NCI-H2081 (cell line): ENCODE results near the gene ABR.

Source experiments
- DNase-seq, 2 experiments: peaks; one replicate each; lab custom pipeline; 2025; lab: John Stamatoyannopoulos, UW

Gene ABR

DNA sequence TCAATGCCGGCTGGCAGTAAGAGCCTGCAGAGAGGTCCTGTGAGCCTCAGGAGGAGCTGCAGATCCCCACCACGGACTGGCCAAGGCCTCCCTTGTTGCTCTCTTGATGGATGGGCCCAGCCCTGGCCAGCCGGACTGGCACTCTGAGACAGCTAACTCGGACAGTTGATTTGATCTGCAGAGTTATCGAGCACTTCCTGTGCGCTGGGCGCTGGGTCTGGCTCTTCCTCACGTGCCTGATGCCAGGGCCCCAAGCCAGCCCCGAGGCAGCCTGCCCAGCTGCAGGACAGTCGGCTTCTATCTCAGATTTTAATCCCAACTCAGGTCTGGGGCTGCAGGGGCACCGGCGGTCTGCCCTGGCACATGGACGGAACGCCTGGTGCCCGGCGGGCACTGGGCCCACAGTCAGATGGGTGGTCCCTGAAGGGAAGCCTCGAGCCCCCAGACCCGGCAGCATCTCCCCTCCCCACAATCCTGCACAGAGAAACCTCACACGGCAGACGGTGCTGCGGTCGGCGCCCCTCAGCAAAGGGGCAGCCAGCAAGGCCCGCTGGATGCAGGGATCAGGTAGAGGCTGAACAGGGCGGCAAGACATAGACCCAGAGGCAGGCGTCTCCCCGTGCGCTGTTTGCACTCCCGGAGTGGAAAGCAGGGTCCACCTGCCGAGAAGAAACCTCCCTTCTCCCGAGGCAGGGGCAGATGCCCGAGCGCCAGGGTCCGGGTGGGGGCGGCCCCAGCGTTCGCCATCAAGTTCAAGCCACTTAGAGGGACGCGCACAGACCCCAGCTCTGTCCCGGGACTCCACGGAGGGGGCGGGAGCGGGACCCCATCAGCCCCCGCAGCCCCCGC lies 148.9 kb downstream of the ABR start:
- no peak for DNase-seq

DNA sequence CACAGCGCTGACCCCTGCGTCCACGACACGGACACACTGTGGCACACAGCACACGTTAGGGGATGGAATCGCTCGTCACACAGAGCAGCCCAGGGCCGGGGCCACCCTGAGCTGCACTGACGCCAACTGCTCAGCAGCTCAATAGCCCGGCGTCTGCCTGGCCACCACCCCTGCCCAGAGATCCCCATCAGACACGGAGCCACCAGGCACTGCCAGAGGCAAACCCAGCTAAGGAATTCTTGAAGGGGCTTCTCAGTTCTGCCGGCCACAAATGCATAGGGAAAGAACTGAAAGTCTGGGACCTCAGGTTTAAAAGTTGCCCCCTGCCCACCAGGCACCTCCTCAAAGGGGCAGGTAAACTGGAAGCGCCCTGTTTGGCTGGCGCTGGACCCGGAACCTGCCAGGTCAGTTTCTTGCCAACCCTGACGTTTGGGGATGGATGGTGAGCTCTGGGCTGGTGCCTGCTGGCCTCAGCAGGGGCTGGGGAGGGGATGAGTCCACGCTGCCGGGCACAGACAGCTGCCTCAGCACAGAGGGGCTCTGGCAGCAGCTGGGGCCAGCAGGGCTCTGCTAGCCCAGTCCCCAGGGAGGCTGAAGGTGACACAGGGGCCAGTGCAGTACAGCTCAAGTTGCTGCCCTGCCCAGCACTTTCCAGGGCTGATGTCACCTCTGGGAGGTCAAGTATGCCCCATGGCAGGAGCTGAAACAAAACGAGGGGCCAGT lies 149.7 kb downstream of the ABR start:
- no peak for DNase-seq

GRCh38 chr17:1029196-1029921 lies 150.4 kb downstream of the ABR start:
- DNase-seq = no peak

DNA sequence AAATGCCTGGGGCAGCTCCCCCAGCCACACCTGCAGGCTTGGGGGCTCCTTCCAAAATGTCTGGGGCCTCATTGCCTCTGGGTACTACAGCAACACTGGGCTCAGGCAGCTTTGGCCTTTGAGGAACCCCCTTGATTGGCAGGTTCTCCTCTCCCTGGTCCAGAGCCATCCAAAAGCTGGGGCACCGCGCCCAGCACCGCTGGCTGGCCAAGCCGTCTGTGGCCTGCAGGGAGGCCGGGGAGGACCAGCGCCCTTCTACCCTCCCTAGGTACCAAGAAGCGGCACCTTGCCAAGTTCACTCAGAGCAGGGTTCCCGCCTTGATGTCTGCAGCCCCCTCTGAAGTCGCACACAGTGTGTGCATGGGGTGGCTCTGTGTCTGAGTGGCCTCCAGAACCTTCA lies 152.7 kb downstream of the ABR start:
- DNase-seq = no peak

DNA sequence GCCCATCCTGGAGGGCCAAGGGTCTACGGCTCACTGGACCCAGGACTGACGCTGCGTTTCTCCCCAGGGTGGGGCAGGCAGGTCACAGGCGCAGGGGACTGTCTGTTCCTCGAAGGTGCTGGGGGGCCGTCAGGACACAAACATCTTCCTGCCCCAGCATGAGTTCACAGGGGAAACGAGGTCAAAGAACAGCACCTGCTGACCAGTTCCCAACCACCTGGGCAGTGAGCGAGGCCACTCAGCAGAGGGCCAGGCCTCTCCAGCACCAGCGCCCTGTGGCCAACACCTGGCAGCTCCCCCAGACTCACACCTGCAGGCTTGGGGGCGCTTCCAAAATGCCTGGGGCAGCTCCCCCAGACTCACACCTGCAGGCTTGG lies 153.2 kb downstream of the ABR start:
- no peak for DNase-seq

- no peak for DNase-seq
Measured at GRCh38 chr17:1025733-1026598, 153.8 kb downstream of the ABR start.

DNA sequence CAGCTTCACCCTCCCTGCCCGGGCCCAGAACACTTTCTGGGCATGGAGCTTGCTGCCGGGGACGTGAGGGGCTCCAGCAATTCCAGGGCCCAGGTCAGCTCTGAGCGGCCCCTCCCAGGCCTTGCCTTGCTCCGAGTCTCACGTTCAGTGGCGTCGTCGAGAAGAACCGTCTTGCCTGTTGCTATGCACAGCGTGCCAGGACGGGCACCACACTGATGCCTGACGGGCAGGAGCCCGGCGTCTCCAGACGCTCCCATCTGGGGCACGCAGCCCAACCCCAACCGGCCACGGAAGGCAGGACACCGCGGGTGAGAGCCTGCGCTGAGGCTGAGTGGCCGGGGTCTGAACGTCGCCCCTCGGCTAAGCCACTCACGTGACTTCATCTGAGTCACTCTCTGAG lies 155.7 kb downstream of the ABR start:
- no peak for DNase-seq

DNA sequence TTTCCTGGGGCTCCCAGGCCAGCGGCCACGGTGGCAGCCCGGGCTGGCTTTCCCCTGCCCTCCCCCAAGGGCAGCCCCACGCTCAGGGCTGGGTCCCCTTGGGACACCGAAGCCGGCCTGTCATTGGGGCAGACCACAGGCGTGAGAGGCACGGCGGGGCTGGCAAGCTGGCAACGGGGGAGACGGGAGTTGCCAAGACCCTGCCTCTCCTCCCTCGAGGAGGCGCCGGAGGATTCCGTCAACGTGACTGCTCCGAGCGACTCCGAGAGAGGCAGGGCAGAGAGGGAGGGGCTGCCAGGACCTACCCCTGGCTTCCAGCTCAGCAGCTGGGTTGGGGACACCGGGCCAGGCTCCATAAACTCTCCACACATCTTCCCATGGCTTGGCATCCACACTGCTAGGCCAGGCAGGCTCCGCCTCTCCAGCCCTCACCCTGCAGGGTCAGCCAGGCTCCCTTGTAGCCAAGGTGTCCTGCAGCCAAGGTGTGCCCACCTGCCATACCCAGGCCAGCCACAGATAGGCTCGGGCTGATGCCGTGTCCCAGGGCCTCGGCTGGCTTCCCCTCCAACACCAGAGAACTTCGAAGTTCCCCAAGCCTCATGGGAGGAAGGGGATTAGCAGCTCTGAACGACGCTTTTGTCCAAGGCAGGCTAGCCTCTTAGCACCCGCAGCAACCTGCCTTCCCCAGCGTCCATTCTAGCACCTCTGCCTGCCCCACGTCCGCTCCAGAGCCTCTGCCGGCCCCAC lies 157.3 kb downstream of the ABR start:
- DNase-seq = no peak

DNA sequence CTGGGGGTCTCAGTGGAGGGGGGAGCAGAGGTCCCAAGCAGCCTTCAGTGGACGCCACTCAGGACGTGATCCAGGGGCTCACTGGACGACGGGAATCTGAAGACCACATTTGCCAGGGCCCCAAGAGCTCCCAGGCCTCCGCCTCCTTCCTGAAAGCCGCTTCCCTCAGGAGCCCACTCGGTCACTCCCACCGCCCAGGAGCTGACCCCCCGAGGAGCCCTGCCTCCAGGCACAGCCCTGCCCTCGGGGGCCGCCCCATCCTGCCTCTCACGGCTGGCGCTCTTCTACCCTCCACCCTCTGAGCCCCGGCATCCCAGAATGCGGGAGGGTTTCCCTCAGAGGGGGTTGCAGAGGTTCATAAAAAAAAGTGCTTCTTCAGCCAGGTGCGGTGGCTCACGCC lies 158.6 kb downstream of the ABR start:
- no peak for DNase-seq

- no peak for DNase-seq
Measured at GRCh38 chr17:1019451-1019850, 160.3 kb downstream of the ABR start.

GRCh38 chr17:1018547-1018946 lies 161.2 kb downstream of the ABR start:
- no peak for DNase-seq

DNA sequence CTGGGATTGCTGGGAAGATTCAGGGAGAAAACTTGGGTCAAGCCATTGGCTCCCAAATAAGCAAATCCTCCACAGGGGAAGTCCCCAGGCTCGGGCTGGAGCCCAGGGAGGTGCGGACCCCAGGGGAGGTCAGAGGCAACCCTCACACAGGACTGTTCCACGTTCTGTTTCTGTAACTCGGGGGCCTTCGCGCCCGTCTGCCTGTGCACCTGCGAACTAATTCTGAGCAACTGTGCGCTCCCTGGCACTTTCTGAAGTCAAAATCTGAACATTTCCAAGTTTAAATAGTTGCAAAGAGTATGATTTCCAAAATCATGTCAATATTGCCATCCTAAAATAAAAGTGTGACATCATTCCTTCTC lies 166.1 kb downstream of the ABR start:
- DNase-seq = no peak

DNA sequence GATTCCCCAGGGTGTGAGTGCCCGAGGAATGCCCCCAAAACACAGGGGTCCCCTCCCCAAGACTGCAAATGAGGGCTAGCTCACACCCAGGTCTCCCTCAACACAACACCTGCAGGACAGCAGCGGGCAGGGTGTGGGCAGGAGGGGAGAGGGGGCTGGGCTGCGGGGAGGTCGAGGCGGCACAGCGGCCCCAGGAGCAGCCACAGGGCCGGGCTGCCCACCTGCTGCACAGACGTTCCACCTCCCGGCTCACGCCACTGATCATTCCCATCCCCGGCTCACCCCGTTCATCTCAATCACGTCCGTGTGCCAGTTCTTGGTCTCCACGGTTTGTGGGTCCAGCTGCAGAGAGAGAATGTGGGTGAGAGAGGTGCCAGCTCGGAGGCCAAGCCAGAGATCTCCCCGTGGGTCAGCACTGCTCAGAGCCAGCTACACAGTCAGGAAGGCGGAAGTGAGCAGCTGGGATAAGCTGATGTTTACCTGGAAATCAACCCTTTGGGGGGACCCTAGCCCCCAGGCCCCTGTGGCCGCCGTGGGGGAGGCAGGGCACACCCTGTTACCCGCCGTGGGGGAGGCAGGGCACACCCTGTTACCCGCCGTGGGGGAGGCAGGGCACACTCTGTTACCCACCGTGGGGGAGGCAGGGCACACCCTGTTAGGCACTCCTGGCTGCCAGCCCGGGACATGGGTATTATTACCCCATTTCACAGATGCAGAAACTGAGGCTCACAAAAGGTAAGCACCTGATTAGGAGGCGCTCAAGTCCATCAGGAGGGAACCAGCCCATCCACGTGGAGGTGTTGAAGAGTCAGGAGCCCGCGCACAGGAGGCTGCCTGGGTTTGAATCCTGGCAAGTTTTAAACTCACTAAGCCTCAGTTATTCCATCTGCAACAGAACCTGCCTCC lies 166.7 kb downstream of the ABR start:
- DNase-seq = no peak

DNA sequence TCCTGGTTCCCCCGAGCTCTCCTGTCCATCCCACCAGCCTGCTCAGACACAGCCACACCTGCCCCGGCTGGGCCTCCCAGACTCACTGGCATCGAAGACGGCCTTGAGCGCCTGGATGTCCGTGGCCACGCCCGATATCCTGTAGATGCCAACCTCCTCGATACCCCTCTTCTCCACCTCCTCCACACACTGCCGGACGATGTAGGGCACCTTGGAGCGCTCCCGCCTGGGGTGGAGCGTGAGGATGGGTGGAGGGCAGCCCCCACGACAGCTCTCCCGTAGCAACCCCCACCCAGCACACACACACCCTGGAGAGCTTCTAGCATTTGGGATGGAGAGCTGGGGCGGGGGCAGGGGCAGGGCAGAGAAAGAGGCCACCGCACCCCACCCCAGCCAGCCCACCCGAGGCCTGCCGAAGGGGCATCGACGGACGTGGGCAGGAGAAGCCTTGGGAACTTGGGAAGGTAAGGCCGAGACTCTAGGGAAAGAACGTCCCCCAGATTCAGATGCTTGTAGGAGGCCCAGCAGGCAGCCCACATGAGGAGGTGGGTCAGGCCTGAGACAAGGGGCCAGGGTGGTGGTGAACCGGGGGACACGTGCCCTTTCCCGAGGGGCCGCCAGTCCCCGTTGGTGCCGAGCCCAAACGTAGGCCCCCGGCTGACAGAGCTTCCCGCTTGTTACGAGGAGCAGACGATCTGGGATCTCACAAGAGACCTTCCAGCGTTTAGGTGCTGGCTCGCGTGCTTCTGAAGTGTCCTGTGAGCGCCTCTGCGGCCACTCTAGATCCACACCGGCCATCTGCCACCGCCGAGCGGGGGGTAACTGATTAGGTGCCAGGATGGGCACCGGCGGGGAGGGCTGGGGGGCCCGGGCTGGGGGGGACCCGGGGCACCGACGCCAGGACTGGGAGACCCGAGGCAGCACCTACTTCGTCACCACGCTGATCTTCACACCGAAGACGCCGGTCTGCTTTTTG lies 167.7 kb downstream of the ABR start:
- no peak for DNase-seq

- no peak for DNase-seq
Measured at GRCh38 chr17:1011138-1011537, 168.6 kb downstream of the ABR start.

- DNase-seq = no peak
Measured at GRCh38 chr17:1010586-1010985, 169.2 kb downstream of the ABR start.

DNA sequence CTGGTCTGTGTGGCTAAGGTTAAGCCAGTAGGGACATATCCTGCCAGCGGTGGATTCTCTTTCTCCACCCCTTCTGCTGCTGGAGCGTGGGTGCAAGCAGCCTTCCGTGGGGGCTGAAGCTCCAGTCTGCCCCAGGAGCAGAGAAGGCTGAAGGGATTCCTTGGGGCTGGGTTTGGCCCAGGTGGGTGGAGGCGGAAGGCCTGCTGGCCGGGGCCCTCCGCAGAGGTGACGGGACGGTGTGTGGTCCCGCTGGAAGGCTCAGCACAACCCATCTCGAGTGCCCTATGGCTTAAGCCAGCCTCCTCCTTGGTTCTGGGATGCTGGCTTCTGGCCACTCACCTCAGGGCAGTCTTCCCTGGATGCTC lies 169.7 kb downstream of the ABR start:
- DNase-seq = no peak

GRCh38 chr17:1009229-1010085 lies 170.3 kb downstream of the ABR start:
- no peak for DNase-seq
